ENCODE measurements around the gene CCDC89.
"Not testable (repeated sequence)": the region's sequence is repeated elsewhere in the genome, so short reads cannot be mapped to it uniquely, and the experiment has no call there.

Gene CCDC89

GRCh38 chr11:85685125-85685819 lies 723 bp downstream of the CCDC89 start:
- DNase-seq, result peak; percentile 32

GRCh38 chr11:85682330-85683305 lies 3.4 kb downstream of the CCDC89 start:
- DNase-seq, result peak; percentile 77

- DNase-seq, result peak; percentile 55
These were observed 5.1 kb downstream of the CCDC89 start for GRCh38 chr11:85680897-85681296.

GRCh38 chr11:85679576-85679975 lies 6.4 kb downstream of the CCDC89 start:
- no peak for DNase-seq

- DNase-seq, result no peak
These were observed 12.6 kb downstream of the CCDC89 start for GRCh38 chr11:85673393-85673792.

GRCh38 chr11:85672105-85672902 lies 13.7 kb downstream of the CCDC89 start:
- no peak for DNase-seq

- not testable (repeated sequence) for DNase-seq
These were observed 14.9 kb downstream of the CCDC89 start for GRCh38 chr11:85670949-85671663.

GRCh38 chr11:85668157-85668556 lies 17.8 kb downstream of the CCDC89 start:
- no peak for DNase-seq

- no peak for DNase-seq
These were observed 19.3 kb downstream of the CCDC89 start for GRCh38 chr11:85666687-85667086.

- DNase-seq, result no peak
These were observed 20.3 kb downstream of the CCDC89 start for GRCh38 chr11:85665733-85666132.

GRCh38 chr11:85664615-85665481 lies 21.1 kb downstream of the CCDC89 start, which contains the start of gene CREBZF:
TSS of gene CREBZF (minus strand) at chr11:85665129. CDS start at chr11:85664875, 254 bp downstream.
- DNase-seq, result peak; percentile 98

GRCh38 chr11:85663753-85664614 lies 22.0 kb downstream of the CCDC89 start:
- DNase-seq, result peak; percentile 82

- peak; percentile 52 for DNase-seq
These were observed 22.8 kb downstream of the CCDC89 start for GRCh38 chr11:85663080-85663752.

- peak; percentile 8 for DNase-seq
These were observed 23.9 kb downstream of the CCDC89 start for GRCh38 chr11:85661972-85662664.

GRCh38 chr11:85658180-85658579 lies 27.8 kb downstream of the CCDC89 start:
- DNase-seq, result no peak

GRCh38 chr11:85656777-85657176 lies 29.2 kb downstream of the CCDC89 start:
- no peak for DNase-seq

- not testable (repeated sequence) for DNase-seq
These were observed 31.7 kb downstream of the CCDC89 start for GRCh38 chr11:85654343-85654742.

GRCh38 chr11:85652786-85653447 lies 33.1 kb downstream of the CCDC89 start:
- DNase-seq, result no peak
